Measurements from ENCODE around the gene NUDT16. TPM values are rescaled to one million over a fixed set of nuclear protein-coding genes. Genes with fewer than 3 reads are reported as not detected.
A peak's percentile ranks its signal among the peaks of the same experiment; 100 is the strongest.

The NUDT16 gene
- total and polyA plus RNA-seq, 2 donors (not counting 1 experiment from before 2014, with no cell fraction given): 5.1 to 19.1 TPM

DNA sequence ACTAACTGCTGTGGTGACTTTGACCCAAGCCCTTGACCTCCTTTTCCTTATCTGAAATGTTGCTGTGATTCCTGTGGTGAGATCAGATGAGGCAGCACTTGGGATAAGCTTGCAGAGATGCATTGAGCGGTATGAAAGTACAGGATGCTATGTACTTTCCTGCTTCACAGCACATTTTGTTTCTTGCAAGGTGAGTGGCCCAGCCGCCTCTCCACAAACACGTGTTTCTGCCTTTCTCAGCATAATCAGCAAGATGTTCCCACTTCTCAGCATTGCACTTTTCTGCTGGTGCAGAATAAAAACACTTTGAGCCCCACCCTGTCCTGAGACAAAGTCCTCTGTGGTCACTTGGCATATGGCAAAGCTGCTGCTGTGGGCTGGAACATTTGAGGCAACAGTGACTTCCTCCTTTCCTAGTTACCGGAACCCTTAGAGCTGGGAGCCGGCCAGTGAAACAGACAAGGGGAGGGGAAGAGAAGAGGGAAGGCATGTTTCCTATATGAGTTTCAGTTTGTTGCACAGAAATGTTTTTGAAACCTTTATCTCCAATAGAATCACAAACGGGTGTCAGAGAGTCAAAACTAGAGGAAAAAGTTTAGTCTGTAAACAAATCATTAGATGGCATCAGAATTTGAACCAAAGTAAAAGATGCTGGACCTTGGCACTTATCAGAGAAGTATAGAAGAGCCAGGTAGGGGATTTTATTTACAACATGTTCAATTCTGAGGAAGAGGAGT, 5.0 kb downstream of the NUDT16 start:
- DNase-seq (no peak), ATAC-seq (ENCODE audit: low read depth) (no peak)
- WGBS (ENCODE audit: insufficient coverage): 32% methylated on average over 2 of the region's 6 CpGs
- no peak for TF ChIP-seq EZH2 (IDR thresholded peaks at IDR 0.05; ENCODE audit: borderline replicate concordance, insufficient read depth, low read depth, low read length, poor library complexity, severe bottlenecking)
- TF ChIP-seq, protein P1, sequence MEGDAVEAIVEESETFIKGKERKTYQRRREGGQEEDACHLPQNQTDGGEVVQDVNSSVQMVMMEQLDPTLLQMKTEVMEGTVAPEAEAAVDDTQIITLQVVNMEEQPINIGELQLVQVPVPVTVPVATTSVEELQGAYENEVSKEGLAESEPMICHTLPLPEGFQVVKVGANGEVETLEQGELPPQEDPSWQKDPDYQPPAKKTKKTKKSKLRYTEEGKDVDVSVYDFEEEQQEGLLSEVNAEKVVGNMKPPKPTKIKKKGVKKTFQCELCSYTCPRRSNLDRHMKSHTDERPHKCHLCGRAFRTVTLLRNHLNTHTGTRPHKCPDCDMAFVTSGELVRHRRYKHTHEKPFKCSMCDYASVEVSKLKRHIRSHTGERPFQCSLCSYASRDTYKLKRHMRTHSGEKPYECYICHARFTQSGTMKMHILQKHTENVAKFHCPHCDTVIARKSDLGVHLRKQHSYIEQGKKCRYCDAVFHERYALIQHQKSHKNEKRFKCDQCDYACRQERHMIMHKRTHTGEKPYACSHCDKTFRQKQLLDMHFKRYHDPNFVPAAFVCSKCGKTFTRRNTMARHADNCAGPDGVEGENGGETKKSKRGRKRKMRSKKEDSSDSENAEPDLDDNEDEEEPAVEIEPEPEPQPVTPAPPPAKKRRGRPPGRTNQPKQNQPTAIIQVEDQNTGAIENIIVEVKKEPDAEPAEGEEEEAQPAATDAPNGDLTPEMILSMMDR (IDR thresholded peaks at IDR 0.05): no peak
- ChIA-PET POLR2A (no interaction called here), CTCF (no interaction called here)
- Mint-ChIP-seq H3K4me3 (no peak overlapping the region), H3K27ac (no peak overlapping the region), H3K27me3 (no peaks in the 10 kb centered on the region), H3K9me3 (ENCODE audit: insufficient read depth) (no peaks in the 10 kb centered on the region), H3K4me1 (peaks cover 21% of the 10 kb centered on the region)
- intact Hi-C loops (cut with micrococcal nuclease): no loop called here
- H3K9ac ChIP-seq (ENCODE audit: low read length): no peak overlapping the region
- no peak overlapping the region for H3K27ac ChIP-seq (ENCODE audit: low read length in 2 of 2)
- H3K4me1 ChIP-seq (ENCODE audit: control insufficient read depth in 2 of 2, insufficient read depth in 2 of 2, low read length in 2 of 2): peaks cover 18 to 19% of the 10 kb centered on the region in 2 donors
- H2AFZ ChIP-seq (ENCODE audit: insufficient read depth, low read depth, low read length, poor library complexity, severe bottlenecking): no peak overlapping the region
- H3K4me3 ChIP-seq (ENCODE audit: control extremely low read depth in 1 of 5, extremely low read depth in 1 of 5, insufficient read depth in 1 of 5, low read depth in 2 of 5, low read length in 4 of 5): no peak overlapping the region
- peaks cover 19% of the 10 kb centered on the region for H3K79me2 ChIP-seq (ENCODE audit: control insufficient read depth, insufficient read depth, low read length)
- H3K36me3 ChIP-seq (replicated peaks in 1 of 2; ENCODE audit: control extremely low read depth in 1 of 2, control insufficient read depth in 1 of 2, extremely low read depth in 1 of 2, insufficient read depth in 2 of 2, low read length in 1 of 2): peaks cover 0 to 11% of the 10 kb centered on the region in 2 experiments
- peak overlapping the region; percentile 2 for H3K4me2 ChIP-seq (replicated peaks; ENCODE audit: low read depth, low read length, poor library complexity, severe bottlenecking)
- no peaks in the 10 kb centered on the region for H4K20me1 ChIP-seq (ENCODE audit: control insufficient read depth, insufficient read depth, low read length, poor library complexity, severe bottlenecking)
- H3K27me3 ChIP-seq (replicated peaks in 1 of 4; ENCODE audit: control extremely low read depth in 1 of 4, control insufficient read depth in 3 of 4, insufficient read depth in 4 of 4, low read length in 3 of 4): no peaks in the 10 kb centered on the region
- H3K9me3 ChIP-seq (ENCODE audit: control extremely low read depth in 1 of 3, control insufficient read depth in 2 of 3, insufficient read depth in 1 of 3, low read length in 2 of 3): no peaks in the 10 kb centered on the region

DNA sequence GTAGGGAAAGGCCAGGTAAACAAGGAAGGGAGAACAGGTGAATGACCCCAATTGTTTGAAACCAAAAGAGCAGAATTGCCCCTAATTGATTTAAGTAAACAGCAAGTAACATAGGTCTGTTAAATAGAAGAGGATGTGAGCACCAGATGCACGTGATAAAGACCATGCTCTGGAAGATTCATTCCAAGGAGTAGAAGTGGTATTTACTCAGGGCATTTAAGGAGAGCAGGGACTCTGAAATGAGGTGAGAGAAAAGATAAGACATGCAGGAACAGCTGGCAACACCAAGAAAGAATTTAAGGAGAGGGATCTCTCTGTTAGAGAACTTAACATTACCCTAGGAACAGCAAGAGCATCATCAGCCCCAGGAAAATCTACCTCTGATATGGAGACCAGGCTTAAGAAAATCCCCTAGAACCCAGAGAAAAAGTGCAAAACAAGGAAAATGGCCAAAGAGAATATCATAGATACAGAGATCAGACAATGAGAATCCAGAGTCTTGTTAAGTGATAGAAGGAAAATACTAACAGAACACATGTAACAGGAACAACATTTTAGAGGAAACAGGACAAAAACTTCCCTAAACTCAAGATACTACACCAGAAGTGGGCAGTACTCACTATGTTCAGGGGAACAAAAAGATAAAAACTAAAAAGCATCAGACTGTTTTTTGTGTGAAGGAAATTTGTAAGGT, 6.4 kb downstream of the NUDT16 start:
- POLR2A ChIA-PET: no interaction called here
- TF ChIP-seq, protein P1 (IDR thresholded peaks at IDR 0.05): no peak
- TF ChIP-seq EZH2 (IDR thresholded peaks at IDR 0.05; ENCODE audit: borderline replicate concordance, insufficient read depth, low read depth, low read length, poor library complexity, severe bottlenecking): no peak
- intact Hi-C loops (cut with micrococcal nuclease): no loop called here
- Histone ChIP-seq H3K36me3 (replicated peaks in 1 of 2; ENCODE audit: control extremely low read depth in 1 of 2, control insufficient read depth in 1 of 2, extremely low read depth in 1 of 2, insufficient read depth in 2 of 2, low read length in 1 of 2) (peaks cover 0 to 11% of the 10 kb centered on the region in 2 experiments), H3K79me2 (ENCODE audit: control insufficient read depth, insufficient read depth, low read length) (peaks cover 5% of the 10 kb centered on the region), H3K4me1 (ENCODE audit: control insufficient read depth in 2 of 2, insufficient read depth in 2 of 2, low read length in 2 of 2) (peaks cover 9 to 10% of the 10 kb centered on the region in 2 donors), H4K20me1 (ENCODE audit: control insufficient read depth, insufficient read depth, low read length, poor library complexity, severe bottlenecking) (no peaks in the 10 kb centered on the region), H3K27me3 (replicated peaks in 1 of 4; ENCODE audit: control extremely low read depth in 1 of 4, control insufficient read depth in 3 of 4, insufficient read depth in 4 of 4, low read length in 3 of 4) (no peaks in the 10 kb centered on the region), H3K9ac (ENCODE audit: low read length) (no peak overlapping the region), H3K4me3 (ENCODE audit: control extremely low read depth in 1 of 5, extremely low read depth in 1 of 5, insufficient read depth in 1 of 5, low read depth in 2 of 5, low read length in 4 of 5) (no peak overlapping the region), H3K27ac (ENCODE audit: low read length in 2 of 2) (no peak overlapping the region), H3K9me3 (ENCODE audit: control extremely low read depth in 1 of 3, control insufficient read depth in 2 of 3, insufficient read depth in 1 of 3, low read length in 2 of 3) (no peaks in the 10 kb centered on the region), H3K4me2 (replicated peaks; ENCODE audit: low read depth, low read length, poor library complexity, severe bottlenecking) (no peak overlapping the region), H2AFZ (ENCODE audit: insufficient read depth, low read depth, low read length, poor library complexity, severe bottlenecking) (no peak overlapping the region)
- Mint-ChIP-seq H3K4me1 (peaks cover 13% of the 10 kb centered on the region), H3K27me3 (no peaks in the 10 kb centered on the region), H3K4me3 (no peak overlapping the region), H3K9me3 (ENCODE audit: insufficient read depth) (no peaks in the 10 kb centered on the region), H3K27ac (no peak overlapping the region)
- 89% methylated on average over 1 of the region's 1 CpG for WGBS (ENCODE audit: insufficient coverage)
- no peak for ATAC-seq (ENCODE audit: low read depth)
- no peak for DNase-seq
- CTCF ChIA-PET: no interaction called here

Measured in B cell (primary cell).